CD4-positive, alpha-beta T cell treated with Interleukin-2 at 100 ng/mL for 4 hours (primary cell): ENCODE data around the gene SARM1.
"Not testable (repeated sequence)": the region's sequence is repeated elsewhere in the genome, so short reads cannot be mapped to it uniquely, and the experiment has no call there.

Source experiments
- DNase-seq: peaks from one replicate; pipeline ENCODE4 v3.0.0-alpha.2; 2020; ENCODE audit warnings: low spot score

The SARM1 gene

DNA sequence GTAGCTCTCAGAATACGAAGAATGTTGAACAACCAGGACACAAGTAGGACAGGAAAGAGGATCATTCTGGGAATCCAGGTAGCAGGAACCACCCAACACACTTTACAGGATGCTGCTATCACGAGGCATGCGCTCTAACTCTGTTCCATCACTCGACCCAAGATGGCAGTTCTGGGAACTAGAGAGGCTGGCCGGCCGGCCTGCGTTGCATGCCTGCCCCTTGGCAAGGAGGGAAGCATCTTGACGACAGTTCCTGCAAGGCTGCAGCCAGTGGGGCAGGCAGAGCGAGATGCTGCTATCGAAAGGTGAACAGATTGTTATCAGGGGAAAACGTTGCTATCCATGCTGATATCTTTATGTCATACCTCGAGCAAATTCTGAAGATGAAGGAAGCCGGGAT, 53.7 kb downstream of the SARM1 start:
- no peak for DNase-seq

DNA sequence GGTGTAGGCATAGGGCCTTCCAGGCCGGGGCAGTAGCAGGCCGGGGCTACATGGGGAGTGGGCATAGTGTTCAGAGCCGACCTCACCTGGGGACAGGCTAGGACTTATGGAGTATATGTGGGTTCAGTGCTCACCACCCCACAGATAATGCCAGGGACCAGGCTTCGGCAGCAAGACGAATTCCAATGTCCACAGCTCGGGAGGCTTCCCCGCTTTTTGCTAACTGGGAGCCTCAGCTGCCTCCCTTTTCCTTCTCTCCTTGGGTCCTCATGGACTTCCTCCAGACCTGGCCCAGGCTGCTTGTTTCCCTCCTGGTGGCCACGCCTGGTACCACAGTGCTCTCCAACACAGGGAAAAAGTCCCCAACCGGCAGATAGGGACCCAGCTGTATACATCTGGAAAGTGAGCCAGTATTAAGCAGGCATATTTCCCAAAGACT, 54.6 kb downstream of the SARM1 start:
- DNase-seq = no peak

DNA sequence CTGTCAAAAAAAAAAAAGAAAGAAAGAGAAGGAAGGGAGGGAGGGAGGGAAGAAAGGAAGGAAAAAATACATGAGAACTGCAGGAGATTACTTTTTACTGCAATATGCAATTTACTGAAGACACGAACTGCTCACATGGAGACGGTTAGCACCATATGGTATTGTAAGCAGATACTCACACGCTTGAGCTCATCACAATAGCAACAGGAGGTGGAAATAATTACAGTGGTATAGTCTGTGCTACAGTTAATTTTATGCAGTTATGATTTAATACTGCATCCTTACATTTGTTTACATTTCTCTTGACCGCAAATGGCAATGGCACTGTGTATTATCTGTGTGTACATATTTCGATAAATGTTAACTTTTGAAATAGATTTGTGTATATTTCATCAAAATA, 55.9 kb downstream of the SARM1 start:
- DNase-seq = no peak

DNA sequence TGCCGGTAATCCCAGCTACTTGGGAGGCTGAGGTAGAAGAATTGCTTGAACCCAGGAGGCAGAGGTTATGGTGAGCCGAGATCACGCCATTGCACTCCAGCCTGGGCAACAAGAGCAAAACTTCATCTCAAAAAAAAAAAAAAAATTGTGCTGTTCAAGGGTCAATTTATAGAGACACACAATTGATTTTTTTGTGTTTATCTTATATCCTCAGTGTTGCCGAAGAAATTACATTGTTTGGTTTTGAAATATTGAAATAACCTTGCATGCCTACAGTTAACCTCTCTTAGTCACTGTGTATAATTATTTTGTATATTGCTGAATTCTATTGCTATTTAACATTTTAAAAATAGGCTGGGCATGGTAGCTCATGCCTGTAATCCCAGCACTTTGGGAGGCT, 56.5 kb downstream of the SARM1 start:
- DNase-seq = not testable (repeated sequence)

DNA sequence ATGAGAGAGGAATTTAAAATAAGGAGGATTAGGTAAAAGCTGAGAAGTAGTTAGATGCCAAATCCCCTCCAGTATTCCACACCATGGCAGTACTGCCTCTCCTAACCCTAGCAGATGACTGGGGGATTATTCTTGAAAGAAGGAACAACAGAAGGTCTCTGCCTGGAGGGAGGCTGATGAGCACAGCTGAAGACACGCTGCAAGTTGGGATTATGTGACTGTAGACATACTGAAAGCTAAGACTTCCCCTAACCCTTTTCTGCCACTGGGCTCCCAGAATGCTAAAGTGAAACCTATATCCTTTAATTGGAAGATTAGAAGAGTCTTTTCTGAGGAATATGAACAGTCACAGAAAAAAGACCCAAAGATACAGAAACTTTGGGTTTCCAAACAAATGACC, 62.2 kb downstream of the SARM1 start:
- DNase-seq = no peak

DNA sequence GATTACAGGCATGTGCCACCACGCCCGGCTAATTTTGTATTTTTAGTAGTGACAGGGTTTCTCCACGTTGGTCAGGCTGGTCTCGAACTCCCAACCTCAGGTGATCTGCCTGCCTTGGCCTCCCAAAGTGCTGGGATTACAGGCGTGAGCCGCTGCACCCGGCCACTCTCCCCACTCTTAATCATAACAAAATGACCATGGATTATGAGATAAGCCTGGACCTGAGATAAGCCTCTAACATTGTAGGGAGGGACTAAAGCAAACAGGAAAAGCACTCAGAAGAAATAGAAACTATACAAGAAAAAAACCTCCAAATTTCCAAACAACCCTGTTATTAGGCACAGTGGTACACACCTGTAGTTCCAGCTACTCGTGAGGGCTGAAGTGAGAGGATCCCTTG, 62.8 kb downstream of the SARM1 start:
- DNase-seq = not testable (repeated sequence)

DNA sequence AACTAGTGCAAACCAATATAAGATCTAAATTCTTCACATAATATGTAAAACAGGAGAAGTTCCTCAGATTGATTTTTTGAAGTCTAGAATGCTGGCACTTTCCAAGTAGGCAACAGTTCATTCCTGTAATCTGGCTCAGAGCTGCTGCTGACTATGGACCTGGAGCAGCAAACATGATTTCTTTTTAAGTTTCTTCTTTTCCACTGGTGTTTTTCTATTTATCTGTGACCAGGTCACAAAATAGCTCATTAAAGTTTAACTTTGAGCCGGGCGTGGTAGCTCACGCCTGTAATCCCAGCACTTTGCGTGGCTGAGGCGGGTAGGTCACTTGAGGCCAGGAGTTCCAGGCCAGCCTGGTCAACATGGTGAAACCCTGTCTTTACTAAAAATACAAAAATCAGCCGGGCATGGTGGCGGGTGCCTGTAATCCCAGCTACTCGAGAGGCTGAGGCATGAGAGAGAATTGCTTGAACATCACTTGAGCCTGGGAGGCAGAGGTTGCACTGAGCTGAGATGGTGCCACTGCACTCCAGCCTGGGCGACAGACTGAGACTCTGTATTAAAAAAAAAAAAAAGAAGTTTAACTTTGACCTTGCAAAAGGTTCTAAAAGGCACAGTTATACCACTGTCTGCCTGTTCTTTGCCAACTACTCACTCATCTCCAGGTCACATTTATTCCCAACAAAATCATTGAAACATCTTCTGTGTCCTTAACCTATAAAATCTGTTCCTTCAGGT, 72.6 kb downstream of the SARM1 start:
- DNase-seq = no peak

DNA sequence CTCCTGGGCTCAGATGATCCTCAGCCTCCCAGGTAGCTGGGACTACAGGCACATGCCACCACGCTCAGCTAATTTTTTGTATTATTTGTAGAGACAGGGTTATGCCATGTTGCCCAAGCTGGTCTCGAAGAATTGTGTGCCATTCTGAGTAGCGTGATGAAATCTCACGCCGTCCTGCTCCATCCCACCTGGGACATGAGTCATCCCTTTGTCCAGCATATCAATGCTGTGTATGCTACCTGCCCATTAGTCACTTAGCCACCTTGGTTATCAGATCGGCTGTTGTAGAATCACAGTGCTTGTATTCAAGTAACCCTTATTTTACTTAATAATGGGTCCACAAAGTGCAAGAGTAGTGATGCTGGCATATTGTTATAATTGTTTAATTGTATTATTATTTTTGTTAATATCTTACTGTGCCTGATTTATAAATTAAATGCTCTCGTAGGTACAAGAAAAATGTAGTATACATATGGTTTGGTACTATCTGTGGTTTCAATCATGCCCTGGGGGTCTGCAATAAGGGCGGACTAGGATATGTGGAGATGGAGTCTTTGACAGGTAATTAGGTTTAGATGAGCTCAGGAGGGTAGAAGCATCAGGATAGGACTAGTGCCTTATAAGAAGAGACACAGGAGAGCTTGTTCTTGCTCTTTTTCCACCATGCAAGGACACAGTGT, 75.4 kb downstream of the SARM1 start:
- no peak for DNase-seq

DNA sequence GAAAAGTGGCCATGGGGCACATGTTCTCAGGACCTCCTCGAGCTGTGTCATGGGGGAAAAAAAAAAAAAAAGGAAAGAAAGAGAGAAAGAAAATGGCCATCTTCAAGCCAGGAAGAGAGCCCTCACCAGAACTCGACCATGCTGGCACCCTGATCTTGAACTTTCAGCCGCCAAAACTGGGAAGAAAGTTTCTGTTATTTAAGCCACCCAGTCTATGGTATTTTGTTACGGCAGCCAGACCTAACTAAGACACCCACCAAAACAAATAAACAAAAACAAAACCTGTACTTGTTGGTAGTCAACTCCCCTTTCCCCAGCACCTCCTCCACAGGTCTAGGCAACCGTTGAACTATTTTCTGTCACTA, 75.9 kb downstream of the SARM1 start:
- DNase-seq = no peak

DNA sequence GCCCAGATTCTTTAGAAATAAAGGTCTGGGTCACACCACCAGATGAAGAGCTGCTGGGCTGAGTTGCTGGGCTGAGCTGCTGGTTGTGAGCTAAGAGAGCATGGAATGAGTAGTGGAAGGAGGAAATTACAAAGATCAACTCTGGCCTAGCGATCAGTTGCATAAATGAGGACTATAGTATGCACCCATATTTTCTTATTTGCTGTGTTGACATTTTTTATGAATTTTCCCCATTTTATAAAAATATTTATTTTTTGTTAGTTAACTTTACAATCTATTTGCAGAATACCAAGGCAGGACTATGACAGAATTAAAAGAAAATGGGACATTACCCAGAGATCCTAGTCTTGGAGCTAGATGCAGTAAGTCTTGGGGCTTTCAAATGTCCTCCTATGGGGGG, 78.4 kb downstream of the SARM1 start:
- DNase-seq = no peak
